NCI-H2171 (cell line): ENCODE data around the gene GCFC2.

Source experiments
- DNase-seq: peaks from one replicate; lab custom pipeline; 2025; lab: John Stamatoyannopoulos, UW

Gene GCFC2

GRCh38 chr2:75679556-75679955 is 31.2 kb downstream of the GCFC2 start:
- no peak for DNase-seq

GRCh38 chr2:75676464-75676863 is 34.3 kb downstream of the GCFC2 start:
- no peak for DNase-seq

GRCh38 chr2:75675908-75676307 is 34.8 kb downstream of the GCFC2 start:
- DNase-seq: no peak

DNA sequence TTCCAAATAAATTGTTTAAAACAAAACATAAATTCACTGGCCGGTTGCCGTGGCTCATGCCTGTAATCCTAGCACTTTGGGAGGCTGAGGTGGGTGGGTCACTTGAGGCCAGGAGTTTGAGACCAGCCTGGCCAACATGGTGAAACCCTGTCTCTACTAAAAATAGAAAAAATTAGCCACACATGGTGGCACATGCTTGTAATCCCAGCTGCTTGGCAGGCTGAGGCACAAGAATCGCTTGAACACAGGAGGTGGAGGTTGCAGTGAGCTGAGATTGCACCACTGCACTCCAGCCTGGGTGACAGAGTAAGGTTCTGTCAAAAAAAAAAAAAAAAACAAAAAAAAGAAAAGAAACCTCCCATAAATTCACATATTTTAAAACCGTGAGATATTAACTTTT is 35.3 kb downstream of the GCFC2 start:
- DNase-seq: peak; percentile 17

GRCh38 chr2:75667884-75668283 is 42.8 kb downstream of the GCFC2 start:
- no peak for DNase-seq

DNA sequence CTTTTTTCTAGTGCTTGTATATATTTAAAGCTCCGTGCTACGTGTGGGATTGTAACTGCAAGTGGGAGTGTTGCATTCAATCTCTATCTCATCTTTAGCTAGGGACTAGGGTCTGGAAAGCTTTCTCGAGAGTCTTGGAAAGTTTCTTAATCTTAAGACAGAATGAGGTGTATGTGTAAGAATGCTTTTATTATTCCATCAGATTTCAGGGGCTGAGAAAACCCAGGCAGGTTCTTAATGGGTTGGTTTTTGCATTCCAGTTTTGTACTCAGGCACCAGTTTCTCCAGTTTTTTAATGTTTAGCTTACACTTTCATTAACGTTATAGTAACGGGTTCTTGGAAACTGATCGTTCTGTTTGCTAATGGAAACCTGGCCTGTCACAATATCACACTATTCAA is 43.8 kb downstream of the GCFC2 start:
- DNase-seq: no peak

DNA sequence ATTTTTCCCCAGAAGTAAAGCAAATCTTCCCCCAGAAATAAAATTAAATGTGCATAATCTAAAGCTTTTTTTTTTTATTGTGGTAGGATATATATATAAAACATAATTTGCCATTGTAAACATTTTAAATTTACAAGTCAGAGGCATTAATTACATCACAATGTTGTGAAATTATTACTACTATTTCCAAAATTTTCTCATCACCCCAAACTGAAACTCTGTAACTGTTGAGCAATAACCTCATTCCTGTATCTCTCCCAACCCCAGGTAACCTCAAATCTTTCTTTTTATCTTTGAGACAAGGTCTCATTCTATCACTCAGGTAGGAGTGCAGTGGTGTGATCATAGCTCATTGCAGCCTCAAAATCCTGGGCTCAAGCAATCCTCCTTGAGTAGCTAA is 52.9 kb downstream of the GCFC2 start:
- no peak for DNase-seq

GRCh38 chr2:75656563-75656962 is 54.2 kb downstream of the GCFC2 start:
- no peak for DNase-seq

- DNase-seq: no peak
Observed at GRCh38 chr2:75655861-75656260, 54.9 kb downstream of the GCFC2 start.

GRCh38 chr2:75654012-75654411 is 56.7 kb downstream of the GCFC2 start:
- DNase-seq: no peak

DNA sequence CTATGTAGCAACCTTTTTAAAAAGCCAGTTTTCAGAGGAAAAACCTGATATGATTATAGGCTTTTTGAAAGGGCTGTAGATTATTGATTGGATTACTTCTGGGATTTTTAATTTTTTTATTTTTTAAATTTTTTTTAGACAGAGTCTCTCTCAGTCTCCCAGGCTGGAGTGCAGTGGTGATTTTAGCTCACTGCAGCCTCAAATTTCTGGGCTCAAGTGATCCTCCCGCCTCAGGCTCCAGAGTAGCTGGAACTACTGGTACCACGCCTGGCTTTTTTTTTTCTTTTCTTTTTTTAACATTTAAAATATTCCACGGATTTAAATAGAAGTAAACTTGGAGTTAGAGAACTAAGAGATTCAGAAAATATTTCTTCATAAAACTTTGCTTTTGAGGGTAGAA is 62.9 kb downstream of the GCFC2 start:
- no peak for DNase-seq

DNA sequence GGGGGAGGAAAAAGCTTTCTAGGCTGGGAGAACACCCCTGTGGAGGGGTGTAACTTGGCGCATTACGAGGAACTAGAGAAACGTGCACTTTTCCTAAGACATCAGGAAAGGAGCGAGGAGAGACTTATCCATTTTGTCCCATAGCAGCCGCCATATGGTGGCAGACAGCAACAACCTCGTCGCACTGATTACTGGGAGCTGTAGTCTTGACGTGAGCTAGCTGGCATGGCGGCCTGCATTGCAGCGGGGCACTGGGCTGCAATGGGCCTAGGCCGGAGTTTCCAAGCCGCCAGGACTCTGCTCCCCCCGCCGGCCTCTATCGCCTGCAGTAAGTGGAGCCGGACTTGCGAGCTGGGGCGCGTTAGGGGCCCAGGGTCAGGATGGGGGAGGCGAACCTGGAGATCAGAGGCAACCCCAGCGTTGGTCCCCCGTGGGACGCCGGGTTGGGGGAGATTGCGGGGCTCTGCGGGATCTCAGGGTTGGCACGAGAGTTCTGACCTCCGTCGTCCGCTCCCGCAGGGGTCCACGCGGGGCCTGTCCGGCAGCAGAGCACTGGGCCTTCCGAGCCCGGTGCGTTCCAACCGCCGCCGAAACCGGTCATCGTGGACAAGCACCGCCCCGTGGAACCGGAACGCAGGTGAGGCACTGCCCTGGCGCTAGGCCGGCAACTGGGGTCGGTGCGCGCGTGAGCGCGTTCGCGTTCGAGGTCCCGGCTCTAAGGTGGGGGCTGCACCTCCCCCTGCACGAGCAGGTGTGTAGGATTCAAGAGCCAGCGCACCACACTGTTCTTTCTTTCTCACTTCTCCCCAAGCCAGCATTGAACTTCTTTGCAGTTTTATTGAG is 63.9 kb downstream of the GCFC2 start, which contains the start of gene MRPL19:
Gene MRPL19 (plus strand): TSS at position 201 of the 843 bp plus-strand sequence. CDS start 25 bp downstream, at position 226.
- DNase-seq: peak; percentile 88

DNA sequence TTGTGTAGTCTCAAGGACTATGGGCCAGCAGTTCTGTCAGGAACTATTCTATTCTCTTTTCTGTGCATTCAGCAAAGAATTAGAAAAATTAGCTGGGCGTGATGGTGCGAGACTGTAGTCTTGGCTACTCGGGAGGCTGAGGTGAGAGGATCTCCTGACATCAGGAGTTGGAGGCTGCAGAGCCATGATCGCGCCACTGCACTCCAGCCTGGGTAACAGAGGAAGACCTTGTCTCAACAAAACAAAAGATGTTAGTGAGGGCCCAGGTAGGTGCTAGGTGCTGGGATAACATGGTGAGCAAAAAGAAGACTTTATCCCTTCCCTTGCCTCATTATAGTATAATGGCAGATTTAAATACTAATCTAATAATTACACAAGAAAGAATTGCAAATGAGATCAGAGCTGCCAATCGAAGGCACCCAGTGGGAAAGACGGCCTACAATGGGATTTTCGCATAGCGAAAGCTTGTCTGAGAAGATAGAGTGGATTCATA is 64.6 kb downstream of the GCFC2 start:
- no peak for DNase-seq

DNA sequence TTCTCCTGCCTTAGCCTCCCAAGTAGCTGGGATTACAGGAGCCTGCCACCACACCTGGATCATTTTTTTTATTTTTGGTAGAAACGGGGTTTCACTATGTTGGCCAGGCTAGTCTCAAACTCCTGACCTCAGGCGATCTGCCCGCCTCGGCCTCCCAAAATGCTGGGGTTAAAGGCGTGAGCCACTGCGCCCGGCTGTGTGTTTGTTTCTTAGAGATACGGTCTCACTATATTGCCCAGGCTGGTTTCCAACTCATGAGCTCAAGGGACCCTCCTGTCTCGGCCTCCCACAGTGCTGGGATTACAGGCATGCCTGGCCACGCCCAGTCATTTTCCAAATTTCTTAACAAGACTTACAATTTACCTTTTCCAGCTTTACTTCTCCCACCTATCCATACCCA is 65.1 kb downstream of the GCFC2 start:
- DNase-seq: no peak

- no peak for DNase-seq
Observed at GRCh38 chr2:75643980-75644379, 66.7 kb downstream of the GCFC2 start.

GRCh38 chr2:75641587-75641986 is 69.1 kb downstream of the GCFC2 start:
- no peak for DNase-seq

DNA sequence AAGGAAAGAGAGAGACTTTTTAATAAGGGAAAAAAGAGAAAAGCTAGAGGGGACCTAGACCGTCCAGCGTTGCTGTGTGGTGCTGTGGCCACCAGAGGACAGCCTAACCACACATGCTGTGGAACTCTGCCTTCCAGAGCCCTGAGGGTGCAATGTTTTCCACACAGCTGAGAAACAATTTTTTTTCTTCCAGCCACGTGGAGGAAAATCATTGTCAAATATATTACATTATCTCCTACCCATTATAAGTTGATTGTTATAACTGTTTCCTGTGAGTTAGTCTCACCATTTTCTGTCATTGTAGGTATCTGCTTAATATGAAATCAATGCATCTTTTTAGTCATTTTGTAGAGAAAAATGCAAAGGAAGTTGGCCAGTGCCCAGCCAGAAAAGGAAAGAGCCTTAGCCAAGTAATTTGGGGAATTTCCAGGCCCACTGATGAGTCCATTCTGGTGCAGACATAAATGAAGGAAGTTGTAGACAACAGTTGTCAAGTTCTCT is 70.0 kb downstream of the GCFC2 start:
- DNase-seq: peak; percentile 35

GRCh38 chr2:75637568-75637967 is 73.1 kb downstream of the GCFC2 start:
- no peak for DNase-seq

- no peak for DNase-seq
Observed at GRCh38 chr2:75634945-75635344, 75.8 kb downstream of the GCFC2 start.

DNA sequence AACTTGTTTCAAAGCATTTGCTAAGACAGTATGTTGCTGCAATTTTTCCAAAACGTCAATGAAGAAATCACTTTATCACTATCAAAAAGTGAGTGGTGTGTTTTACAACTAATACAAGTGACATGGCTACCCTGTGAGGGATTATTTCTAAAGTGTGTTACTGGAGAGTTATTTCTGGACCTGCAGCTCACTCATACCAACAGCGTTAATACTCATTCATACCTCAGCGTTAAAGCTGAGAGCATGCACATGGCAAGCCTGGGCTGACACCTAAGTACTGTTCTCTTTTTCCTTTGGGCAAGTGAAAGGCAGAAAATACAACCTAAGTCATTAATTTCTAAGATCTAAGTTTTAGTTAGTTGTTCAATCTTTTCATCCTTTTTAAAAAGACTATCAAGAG is 77.1 kb downstream of the GCFC2 start:
- no peak for DNase-seq

DNA sequence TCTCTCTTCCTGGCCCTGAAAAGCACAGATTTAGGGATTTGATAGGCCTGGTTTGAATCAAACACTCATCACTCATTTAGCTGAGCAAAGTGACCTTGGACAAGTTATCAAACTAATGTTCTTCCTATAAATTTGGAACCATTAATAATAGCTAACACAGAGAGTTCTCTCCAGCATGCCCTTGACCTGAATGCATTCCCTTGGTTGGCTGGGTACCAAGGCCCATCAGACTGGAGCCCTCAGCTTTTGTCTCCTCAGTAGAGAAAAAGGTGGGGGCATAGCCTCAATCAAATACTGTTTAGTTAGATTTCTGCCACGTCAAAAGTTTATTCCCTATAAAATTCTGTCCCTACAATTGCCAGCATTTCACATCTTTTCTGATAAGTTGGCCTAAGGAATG is 77.9 kb downstream of the GCFC2 start:
- no peak for DNase-seq

- DNase-seq: no peak
Observed at GRCh38 chr2:75632091-75632701, 78.5 kb downstream of the GCFC2 start.

- DNase-seq: peak; percentile 43
Observed at GRCh38 chr2:75627902-75628504, 82.7 kb downstream of the GCFC2 start.
